GM21447 (cell line): ENCODE data around the gene SCIN.

Experiments used
- ATAC-seq: cut with Tn5 transposase; IDR thresholded peaks from one replicate; pipeline ENCODE4 v1.9.1; 2021; ENCODE audit not compliant: unreplicated experiment

The SCIN gene

DNA sequence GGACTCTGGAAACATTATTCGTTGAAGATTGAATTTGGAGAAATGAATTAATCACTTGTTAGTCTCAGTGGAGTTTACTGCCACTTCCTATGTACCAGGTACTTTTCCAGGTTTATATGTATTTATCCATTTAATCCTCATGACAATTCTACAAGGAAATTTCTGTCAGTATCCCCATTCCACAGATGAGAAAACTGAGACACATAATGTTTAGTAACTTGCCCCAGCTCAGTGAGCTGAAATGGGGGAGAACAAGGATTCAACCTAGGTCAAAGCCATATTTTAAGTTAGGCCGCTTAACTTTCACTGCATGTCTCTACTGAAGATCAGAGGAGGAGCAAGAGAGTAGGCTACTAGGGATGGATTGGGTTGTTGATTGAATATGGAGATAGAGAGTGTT is 4.6 kb upstream of the SCIN start:
- no peak for ATAC-seq

DNA sequence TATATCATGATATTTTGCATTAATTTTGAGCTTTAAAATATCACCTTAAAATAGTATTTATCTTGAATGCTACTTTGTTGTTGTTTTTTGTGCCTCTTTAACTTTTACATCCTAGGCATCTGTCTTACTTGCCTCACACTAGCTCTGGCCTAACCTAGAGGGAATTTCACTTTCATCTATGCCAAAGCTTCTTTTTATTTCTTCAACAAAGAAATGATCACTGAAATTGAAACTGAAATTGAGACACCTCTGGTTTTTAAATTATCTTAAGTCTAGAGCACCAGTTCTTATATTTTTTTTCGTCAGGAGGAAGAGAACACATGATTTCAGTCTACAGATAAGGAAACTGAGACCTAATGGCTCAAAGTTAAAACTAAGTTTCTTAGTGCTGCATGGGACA is 3.5 kb upstream of the SCIN start:
- peak; percentile 88 for ATAC-seq

DNA sequence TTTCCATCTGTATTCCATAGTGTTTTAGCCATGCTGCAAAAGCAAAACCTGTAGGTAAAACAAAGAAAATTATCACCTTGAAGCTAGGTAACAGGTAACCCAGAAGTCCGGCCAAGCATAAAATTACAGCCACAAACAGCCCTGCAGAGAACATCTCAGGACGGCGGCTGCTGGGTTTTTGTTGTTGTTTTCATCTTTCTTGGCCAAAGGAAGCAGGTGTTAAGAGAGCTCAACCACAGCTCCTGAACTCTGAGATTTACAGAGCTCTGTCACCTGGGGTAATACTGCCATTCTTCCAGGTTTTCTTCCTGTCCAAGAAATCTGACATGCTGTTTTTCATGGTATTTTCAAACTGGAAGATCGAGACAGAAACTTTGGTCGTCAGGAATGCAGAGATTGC is 847 bp upstream of the SCIN start:
- peak; percentile 47 for ATAC-seq

DNA sequence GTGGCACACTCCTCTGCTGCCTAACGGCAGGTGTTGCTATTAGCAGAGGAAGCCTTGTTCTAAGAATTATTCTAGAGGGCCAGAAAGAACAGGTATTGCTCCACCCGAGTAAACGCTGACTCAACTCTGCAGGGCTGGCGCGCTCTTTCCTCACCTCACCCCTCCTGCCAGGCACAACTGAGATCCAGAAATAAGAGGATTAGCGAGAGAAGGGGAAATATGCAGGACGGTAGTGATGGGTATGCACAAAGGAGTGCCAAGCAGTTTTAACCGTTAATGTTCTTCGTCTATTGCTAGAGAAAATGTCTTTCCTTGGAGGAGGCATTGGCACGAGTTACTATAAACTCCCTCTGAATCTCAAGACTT is 369 bp upstream of the SCIN start:
- no peak for ATAC-seq

DNA sequence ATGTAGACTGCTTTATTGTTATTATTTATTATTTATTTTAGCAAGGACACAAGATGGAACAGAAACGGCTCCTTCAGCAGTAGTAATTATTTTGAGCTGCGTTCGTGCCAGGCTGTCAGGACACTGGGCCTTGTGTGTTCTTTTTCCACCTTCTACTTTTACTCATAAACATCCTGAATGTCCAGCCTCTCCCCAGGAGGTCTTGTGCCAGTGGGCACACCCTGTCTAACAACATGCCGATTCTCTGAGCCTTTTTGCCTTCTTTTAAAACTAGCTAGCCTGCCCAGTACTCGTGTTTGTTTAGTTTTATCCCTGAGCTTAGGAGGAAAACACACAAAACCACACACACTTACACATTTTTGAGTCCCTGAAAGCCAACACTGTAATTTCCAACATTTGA is 1.2 kb downstream of the SCIN start:
- ATAC-seq = no peak

DNA sequence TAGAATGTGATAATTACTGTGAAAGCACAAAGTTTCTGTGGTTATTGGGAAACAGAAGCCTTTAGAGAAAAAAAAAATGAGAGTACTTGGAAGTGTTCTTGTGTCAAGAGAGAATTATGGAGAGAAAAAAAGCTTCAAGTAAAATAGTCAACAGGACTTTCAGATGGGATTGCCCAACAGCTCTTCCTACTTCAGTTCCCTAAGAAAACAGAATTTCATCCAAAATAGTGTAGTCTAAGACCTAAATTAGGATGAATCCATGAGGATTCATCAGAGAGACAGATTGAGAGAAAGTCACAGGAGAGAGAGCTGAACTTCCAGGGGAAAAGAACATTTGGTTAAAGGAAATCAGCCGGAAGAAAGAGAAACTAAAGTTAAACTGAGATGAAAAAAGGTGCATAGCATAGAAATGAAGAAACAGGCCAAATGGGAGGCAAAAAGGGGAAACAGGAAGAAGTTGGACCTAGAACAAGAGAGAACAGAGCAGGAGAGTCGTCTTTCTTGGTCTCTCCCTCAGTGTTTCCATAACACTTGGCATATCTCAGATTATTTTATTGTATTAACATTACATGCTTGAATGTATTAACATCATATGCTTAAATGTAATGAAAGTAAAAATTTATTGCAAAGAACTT is 2.5 kb downstream of the SCIN start:
- ATAC-seq = no peak

DNA sequence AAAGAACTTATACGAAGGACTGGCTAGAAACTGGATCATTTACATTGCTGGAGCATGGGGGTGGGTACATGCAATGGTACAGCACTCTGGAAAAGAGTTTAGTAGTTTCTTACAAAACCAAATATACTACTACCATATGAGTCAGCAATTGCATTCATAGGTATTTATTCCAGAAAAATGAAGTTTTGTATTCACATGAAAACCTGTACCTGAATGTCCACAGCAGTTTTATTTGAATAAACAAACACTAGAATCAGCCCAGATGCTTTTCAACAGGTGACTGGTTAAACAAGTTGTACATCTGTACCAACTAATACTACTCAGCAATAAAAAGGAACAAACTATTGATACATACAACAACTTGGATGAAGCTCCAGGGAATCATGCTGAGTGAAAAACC is 3.4 kb downstream of the SCIN start:
- no peak for ATAC-seq

DNA sequence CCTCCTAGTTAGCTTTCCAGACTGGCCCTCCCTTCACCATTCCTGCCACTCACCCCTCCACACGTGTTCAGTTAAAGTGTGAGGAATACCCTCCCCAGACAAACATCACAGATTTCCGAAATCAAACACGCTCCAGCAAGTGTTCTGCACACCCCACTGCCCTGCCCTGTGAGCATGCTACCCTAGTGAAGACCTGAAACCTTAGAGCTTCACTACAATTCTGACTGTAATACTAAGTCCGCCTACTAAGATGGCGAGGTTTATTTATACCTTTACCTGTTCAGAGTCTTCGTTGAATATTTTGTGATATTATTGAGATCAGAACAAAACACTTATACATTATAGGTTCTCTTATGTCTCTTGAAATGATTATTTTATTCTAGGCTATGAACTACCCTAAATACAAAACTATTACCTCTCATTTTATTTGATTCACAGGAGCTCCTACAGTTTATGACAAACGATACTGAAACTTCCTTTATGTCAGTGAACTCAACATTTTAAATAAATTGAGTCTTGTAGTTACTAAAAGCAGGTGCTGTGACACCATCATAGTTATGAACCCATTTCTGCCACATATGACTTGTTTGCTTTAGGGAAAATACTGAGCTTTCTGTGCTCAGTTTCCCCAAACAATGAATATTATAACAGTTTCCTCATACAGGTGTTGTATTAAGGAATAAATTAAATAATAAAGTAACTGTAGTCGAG is 8.6 kb downstream of the SCIN start:
- ATAC-seq = no peak

DNA sequence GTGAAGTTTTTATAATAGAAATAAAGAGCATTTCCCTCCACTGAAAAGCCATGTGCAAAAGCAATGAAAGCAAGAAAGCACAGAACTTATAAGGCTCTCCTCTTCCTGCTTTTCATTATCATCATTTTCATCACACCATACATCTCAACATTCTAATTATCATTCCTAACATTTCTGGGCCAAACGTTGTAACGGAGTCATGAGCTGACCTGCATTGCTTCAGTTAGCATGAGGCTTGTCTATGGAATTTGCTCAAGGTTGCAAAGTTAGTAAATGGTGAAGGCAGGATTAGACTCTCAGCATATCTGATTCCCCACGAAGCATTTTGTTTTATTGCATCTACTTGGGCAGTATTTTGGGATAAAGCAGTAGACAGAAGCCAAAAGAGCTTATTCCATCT is 11.4 kb downstream of the SCIN start:
- no peak for ATAC-seq

DNA sequence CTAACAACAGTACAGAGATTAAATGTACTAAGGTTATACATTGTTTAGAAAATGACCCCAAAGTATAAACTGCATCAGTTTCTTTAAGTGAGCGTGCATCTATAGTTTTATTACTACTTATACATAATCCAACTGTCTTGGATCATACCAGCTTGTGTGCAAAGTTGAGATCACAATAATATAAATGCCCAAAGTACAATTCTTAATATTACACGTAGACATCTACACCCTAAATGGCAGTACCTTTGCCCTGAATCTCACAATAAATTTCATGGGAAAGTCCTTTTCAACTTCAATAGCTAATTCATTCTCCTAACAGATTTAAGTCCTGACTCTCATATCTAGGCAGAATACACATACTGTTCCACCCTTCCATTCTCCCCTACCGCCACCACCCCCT is 11.8 kb downstream of the SCIN start:
- ATAC-seq = no peak

DNA sequence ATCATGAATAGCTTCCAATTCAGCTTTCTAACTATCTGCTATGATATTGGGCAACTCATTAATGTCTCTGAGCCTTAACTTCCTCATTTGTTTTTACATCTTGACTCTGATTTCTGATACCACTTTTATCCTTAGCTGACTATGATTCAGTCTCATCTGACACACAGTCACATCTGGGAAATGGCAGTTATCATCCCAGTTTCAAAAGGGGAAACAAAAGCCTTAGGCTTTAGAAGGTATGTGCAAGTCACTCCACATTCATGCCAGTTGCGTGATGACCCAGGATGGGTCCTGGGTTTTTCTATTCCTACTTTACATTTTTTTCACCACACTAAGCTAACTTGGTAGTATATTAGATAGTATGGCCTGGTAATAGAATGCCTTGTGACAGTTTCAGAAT is 12.7 kb downstream of the SCIN start:
- ATAC-seq = no peak

DNA sequence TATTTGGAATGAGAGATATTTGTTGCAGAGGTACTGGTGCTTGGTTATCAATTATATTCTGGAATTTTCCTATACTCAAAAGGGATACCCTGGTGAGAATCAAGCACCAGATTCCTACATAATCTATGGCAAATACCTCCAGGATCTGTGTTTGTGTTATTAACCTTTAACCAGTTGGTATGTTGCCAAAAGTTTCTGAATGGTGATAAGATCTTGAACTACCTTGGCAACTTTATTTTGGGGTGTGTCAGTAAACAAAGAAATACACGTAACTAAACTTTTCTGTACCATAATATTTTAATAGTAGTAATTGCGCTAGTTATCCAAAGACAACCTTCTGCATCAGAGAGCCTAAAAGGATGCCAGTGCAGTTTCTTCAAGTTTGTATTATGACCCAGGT is 13.4 kb downstream of the SCIN start:
- no peak for ATAC-seq

DNA sequence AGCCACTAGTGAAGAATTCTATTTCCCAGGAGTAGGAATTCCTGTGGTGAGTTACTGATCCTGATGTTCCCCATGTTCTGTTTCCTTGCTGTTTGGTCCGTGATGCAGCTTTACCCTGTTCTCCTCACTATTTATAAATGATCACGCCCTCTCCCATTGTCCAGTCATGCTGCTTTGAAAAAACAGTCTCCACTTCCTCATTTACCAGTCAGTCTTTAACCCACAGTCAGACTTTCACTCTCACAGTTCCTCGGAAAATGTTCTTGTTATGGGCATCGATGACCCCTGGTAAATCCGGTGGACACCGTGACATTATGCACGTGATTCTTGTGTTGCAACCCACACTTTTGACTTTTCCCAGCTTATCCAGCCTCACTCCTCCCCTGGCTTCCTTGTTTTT is 14.4 kb downstream of the SCIN start:
- ATAC-seq = peak; percentile 100

DNA sequence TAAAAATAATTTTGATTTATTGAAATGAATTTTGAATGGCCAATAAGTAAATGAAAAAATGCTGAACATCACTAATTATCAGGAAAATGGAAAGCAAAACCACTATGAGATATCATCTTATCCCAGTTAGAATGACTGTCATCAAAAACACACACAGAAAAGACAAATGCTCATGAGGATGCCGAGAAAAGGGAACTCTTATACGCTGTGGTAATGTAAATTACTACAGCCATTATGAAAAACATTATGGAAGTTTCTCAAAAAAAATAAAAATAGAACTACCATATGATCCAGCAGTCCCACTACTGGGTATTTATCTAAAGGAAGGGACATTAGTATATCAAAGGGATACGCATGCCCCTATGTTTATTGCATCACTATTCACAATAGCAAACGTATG is 15.8 kb downstream of the SCIN start:
- ATAC-seq = no peak

DNA sequence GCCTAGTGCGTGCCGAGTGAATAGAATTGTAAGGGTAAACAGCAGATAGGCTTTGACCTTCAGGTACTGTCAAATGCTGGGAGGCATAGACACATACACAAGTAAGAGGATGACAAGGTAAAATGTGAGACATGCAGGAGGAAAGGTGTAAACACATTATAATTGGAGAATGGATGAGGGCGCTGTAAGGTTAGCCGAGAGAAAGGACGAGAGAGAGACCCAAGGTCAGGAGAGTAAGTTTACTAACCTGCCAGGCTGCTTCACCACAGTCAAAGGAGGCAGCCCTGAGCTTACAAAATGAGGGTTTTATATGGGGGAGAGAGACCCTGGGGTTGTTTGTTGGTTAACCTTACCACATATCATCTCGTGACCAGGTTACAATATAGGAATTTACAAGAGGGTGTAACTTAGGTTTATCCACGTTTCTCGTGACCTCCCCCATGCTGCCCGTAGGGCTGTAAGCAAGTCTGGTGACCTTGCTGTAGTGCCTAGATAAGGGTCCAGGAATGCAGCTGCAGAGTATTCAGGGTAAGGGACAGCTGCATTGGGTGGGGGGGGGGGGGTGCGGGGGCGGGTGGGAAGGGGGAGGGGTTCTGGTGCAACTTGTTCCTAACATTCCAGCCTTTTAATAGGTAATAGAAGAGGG is 17.9 kb downstream of the SCIN start:
- ATAC-seq = no peak

DNA sequence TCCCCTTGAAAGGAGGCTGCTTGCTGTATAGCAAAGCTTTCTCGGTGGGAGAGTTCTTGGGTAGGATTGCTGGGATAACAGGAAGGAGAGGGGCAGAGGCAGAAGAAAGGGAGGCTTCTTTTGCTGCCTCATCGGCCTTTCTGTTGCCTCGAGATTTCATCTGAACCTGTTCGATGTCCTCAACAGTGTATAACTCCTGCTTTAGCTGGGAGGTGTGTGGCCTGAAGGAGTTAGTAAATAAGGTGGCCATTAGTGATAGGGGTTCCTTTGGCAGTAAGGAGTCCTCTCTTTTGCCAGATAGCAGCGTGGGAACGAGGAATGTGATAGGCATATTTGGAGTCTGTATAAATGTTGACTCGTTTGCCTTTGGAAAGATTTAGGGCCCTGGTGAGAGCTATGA is 20.0 kb downstream of the SCIN start:
- no peak for ATAC-seq

DNA sequence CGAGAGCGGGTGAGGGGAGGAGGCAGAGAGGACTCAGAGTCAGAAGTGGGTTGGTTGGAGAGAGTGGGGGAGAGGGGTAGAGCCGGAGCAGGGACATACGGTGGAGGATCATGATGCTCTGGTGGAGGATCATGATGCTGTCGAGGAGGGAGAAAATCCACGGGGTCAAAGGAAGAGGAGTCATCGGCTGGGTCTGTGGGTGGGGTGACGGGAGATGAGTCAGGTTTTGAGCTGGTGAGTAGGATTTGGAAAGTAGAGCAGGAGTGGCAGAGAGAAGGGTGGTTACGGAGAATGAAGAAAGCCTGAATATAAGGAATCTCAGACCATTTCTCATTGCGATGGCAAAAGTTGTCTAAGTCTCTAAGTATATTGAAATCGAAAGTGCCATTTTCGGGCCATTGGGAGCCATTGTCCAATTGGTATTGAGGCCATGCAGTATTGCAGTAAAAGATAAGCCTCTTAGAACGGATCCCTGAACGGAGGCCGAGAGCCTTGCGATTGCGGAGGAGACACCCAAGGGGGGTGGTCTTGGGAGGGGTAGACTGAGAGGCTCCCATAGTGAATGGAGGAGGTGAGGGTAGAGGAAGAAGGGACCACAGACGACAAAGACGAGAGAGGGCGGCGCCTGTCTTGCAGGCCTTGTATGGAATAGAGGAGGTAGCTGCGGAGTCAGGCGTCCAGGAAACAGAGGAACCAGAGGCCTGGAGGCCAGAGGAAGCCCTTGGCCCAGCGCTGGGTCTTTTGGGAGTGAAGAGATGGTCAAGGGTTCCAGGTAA is 23.8 kb downstream of the SCIN start:
- no peak for ATAC-seq

DNA sequence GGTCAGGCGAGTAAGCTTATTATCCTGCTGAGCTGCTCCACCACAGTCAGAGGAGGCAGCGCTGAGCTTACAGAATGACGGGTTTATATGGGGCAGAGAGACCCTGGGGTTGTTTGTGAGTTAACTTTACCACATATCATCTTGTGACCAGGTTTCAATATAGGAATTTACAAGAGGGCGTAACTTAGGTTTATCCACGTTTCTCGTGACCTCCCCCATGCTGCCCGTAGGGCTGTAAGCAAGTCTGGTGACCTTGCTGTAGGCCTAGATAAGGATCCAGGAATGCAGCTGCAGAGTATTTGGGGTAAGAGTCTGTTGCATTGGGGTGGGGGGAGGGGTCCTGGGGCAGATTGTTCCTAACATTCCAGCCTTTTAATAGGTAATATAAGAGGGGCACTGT is 24.6 kb downstream of the SCIN start:
- no peak for ATAC-seq

DNA sequence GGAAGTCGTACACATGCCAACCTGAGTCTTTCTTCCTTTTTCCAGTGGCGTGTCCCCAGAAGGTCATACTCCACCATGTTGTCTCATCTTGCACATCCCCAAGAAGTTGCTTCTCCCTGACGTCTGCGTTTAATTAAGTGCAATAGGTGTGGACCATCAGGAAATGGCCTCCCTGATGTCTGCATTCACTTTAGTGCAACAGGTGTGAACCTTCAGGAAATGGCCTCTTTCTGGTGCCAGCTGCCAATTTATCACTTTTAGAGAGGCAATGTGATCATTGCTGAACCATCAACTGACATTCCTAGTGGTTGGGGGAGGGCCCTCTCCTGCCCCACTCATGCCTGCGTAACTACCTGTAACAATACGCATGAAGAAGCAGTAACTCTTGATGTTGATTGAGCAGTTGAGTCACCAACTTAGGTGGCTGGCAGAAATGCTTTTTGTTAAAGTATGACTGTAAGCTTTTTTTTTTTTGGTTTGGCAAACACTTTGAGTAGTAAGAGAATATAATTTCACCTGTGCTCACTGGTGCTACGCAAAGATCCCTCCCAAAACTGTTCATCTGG is 25.8 kb downstream of the SCIN start:
- ATAC-seq = no peak

DNA sequence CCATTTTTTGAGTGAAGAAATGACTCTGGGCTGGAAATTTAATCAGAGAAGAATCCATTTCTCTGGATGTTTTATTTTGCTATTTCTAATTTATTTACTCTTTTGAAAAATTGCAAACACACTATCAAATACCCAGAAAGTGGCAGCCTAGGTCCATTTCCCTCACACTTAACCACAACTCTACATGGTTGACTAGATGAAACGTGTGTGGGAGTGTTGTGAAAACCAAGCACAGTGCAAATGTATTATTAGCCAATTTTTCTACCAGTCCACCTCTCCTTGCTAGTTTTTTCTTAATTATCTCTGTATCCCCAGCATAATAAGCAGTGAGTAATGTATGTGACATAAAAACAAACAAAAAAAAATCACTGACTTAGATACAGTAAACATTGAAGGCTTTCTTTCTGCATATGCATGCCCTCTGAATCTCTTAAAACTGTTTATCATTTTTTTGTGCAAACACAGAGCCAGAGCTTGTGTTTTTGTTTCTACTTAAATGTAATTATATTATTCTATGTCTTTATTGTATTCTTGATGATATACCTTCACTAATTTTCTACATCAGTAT is 30.9 kb downstream of the SCIN start:
- peak; percentile 96 for ATAC-seq

DNA sequence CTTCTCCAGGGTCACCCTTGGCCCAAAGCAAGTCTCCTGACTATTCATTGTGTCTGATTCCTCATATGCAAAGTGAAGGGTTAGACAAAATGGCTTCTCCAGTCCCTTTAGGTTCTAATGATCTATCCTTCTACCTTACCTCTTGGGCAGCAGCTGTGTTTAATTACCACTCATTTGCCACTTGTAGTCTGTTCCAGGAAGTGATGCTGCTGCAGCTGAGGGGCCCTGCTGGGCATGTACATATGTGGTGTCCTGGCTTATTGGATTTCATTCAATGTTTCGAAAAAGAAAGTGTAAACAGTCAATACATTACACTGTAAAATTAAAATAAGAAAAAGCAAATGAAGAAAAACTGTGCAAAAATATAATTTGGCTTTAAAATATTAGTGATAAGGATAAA is 36.6 kb downstream of the SCIN start:
- no peak for ATAC-seq
